Karpas-422 (cell line): Measurements from ENCODE around the gene TRIM40. TPM values are rescaled to one million over a fixed set of nuclear protein-coding genes. Genes with fewer than 3 reads are reported as not detected.

Experiments
- DNase-seq: peaks from one replicate; pipeline ENCODE4 v3.0.0-alpha.2; 2015
- H2AFZ ChIP-seq: fragments of 200-600 bp; sonication (generic); 2 replicates; pipeline ENCODE4 v1.6.1; 2014; ENCODE audit warnings: antibody characterized with exemption, low read length, mixed read lengths
- H3K27ac ChIP-seq: fragments of 200-600 bp; sonication (generic); 2 replicates; pipeline ENCODE4 v1.5.1; 2014; ENCODE audit warnings: mild to moderate bottlenecking, low read length, moderate library complexity
- H3K27me3 ChIP-seq: fragments of 200-600 bp; sonication (generic); 2 replicates; pipeline ENCODE4 v1.6.1; 2014; ENCODE audit warnings: low read length, mixed read lengths
- H3K36me3 ChIP-seq: fragments of 200-600 bp; sonication (generic); 2 replicates; pipeline ENCODE4 v1.6.1; 2014; ENCODE audit warnings: low read length, mixed read lengths; ENCODE audit not compliant: insufficient read depth
- H3K4me1 ChIP-seq: fragments of 200-600 bp; sonication (generic); 2 replicates; pipeline ENCODE4 v1.6.1; 2014; ENCODE audit warnings: mild to moderate bottlenecking, low read length, mixed read lengths
- H3K4me2 ChIP-seq: fragments of 200-600 bp; sonication (generic); 2 replicates; pipeline ENCODE4 v1.6.1; 2014; ENCODE audit warnings: low read length, low read depth, mild to moderate bottlenecking; ENCODE audit not compliant: poor library complexity, severe bottlenecking
- H3K4me3 ChIP-seq: fragments of 200-600 bp; sonication (generic); 2 replicates; pipeline ENCODE4 v1.5.1; 2014; ENCODE audit warnings: mild to moderate bottlenecking, antibody characterized with exemption, low read length, mixed read lengths
- H3K79me2 ChIP-seq: fragments of 200-600 bp; sonication (generic); 2 replicates; pipeline ENCODE4 v1.6.1; 2014; ENCODE audit warnings: mild to moderate bottlenecking, low read length, mixed read lengths
- H3K9ac ChIP-seq: fragments of 200-600 bp; sonication (generic); 2 replicates; pipeline ENCODE4 v1.6.0; 2014; ENCODE audit warnings: low read length
- H3K9me2 ChIP-seq: fragments of 200-600 bp; sonication (generic), shearing (Covaris generic); replicated peaks from 2 replicates; pipeline ENCODE4 v1.6.0; 2014; ENCODE audit warnings: mild to moderate bottlenecking, low read length, moderate library complexity; ENCODE audit not compliant: insufficient read depth
- H3K9me3 ChIP-seq: fragments of 300-700, 200-600 bp; sonication (generic); 2 replicates; pipeline ENCODE4 v1.6.1; 2014; ENCODE audit warnings: low read length, mixed read lengths
- H4K20me1 ChIP-seq: fragments of 200-600 bp; sonication (generic); 2 replicates; pipeline ENCODE4 v1.6.1; 2014; ENCODE audit warnings: mild to moderate bottlenecking, antibody characterized with exemption, low read length, low read depth; ENCODE audit not compliant: insufficient read depth
- small RNA-seq: library from RNA; depleted of rRNA; stranded (forward); fragments of <200 nt; gene quantifications from one replicate; pipeline ENCODE3, GENCODE V24; 2014
- total RNA-seq: library from RNA; depleted of rRNA; stranded (reverse); fragments of >200 nt; shearing (Covaris generic); gene quantifications from 2 replicates; pipeline ENCODE4 v1.2.3, GENCODE V29; 2014; ENCODE audit warnings: low replicate concordance; rRNA removed

TRIM40 gene
- total RNA-seq, 1 experiment from 2014 or later, result not detected

- Histone ChIP-seq H3K4me2 (no peak overlapping the region), H3K27ac (no peak overlapping the region), H3K9me2 (no peaks in the 10 kb centered on the region), H3K27me3 (no peaks in the 10 kb centered on the region), H3K4me3 (no peak overlapping the region), H3K36me3 (peaks cover 47% of the 10 kb centered on the region), H4K20me1 (no peaks in the 10 kb centered on the region), H3K9me3 (peaks cover 3% of the 10 kb centered on the region; the same call in 1 of the 2 replicates), H2AFZ (no peak overlapping the region), H3K79me2 (no peaks in the 10 kb centered on the region), H3K9ac (no peak overlapping the region), H3K4me1 (no peaks in the 10 kb centered on the region)
- DNase-seq, result no peak
Observed at GRCh38 chr6:30185846-30186484, 50.0 kb downstream of the TRIM40 start.

GRCh38 chr6:30188541-30188940, 52.6 kb downstream of the TRIM40 start:
- DNase-seq, result no peak
- Histone ChIP-seq H2AFZ (no peak overlapping the region), H3K27me3 (no peaks in the 10 kb centered on the region), H3K79me2 (0 out of 2 replicates have a peak, but pooled peaks cover 1% of the 10 kb centered on the region), H3K9ac (no peak overlapping the region), H3K9me3 (no peaks in the 10 kb centered on the region), H3K4me2 (no peak overlapping the region), H3K9me2 (no peaks in the 10 kb centered on the region), H3K4me1 (no peaks in the 10 kb centered on the region), H4K20me1 (no peaks in the 10 kb centered on the region), H3K27ac (no peak overlapping the region), H3K4me3 (no peak overlapping the region), H3K36me3 (peaks cover 50% of the 10 kb centered on the region)

- Histone ChIP-seq H3K27me3 (no peaks in the 10 kb centered on the region), H3K4me1 (no peaks in the 10 kb centered on the region), H3K9ac (no peak overlapping the region), H3K27ac (no peak overlapping the region), H3K9me2 (no peaks in the 10 kb centered on the region), H3K4me2 (no peak overlapping the region), H3K79me2 (0 out of 2 replicates have a peak, but pooled peaks cover 7% of the 10 kb centered on the region), H2AFZ (no peak overlapping the region), H3K36me3 (peaks cover 45% of the 10 kb centered on the region), H4K20me1 (no peaks in the 10 kb centered on the region; the same call in 1 of the 2 replicates), H3K4me3 (no peak overlapping the region), H3K9me3 (no peaks in the 10 kb centered on the region)
- no peak for DNase-seq
Observed at GRCh38 chr6:30192076-30192475, 56.1 kb downstream of the TRIM40 start.

GRCh38 chr6:30194797-30195690, 59.1 kb downstream of the TRIM40 start:
- H4K20me1 ChIP-seq, result peaks cover under 1% of the 10 kb centered on the region; the same call in 1 of the 2 replicates
- H3K9ac ChIP-seq, result no peak overlapping the region
- H3K4me1 ChIP-seq, result no peaks in the 10 kb centered on the region
- peaks cover 18% of the 10 kb centered on the region for H3K79me2 ChIP-seq
- DNase-seq, result no peak
- H2AFZ ChIP-seq, result no peak overlapping the region
- no peak overlapping the region for H3K27ac ChIP-seq
- no peaks in the 10 kb centered on the region for H3K9me3 ChIP-seq
- H3K9me2 ChIP-seq, result no peaks in the 10 kb centered on the region
- H3K27me3 ChIP-seq, result no peaks in the 10 kb centered on the region
- peaks cover 30% of the 10 kb centered on the region for H3K36me3 ChIP-seq
- no peak overlapping the region for H3K4me2 ChIP-seq
- H3K4me3 ChIP-seq, result no peak overlapping the region

GRCh38 chr6:30195951-30196350, 60.0 kb downstream of the TRIM40 start:
- H3K36me3 ChIP-seq, result peaks cover 28% of the 10 kb centered on the region
- H3K4me3 ChIP-seq, result no peak overlapping the region
- H3K9ac ChIP-seq, result no peak overlapping the region
- H3K4me1 ChIP-seq, result peaks cover 5% of the 10 kb centered on the region
- H3K27ac ChIP-seq, result no peak overlapping the region
- H3K9me2 ChIP-seq, result no peaks in the 10 kb centered on the region
- H3K4me2 ChIP-seq, result no peak overlapping the region
- peaks cover 5% of the 10 kb centered on the region; the same call in 1 of the 2 replicates for H4K20me1 ChIP-seq
- no peak overlapping the region for H2AFZ ChIP-seq
- DNase-seq, result no peak
- H3K9me3 ChIP-seq, result no peaks in the 10 kb centered on the region
- peaks cover 27% of the 10 kb centered on the region for H3K79me2 ChIP-seq
- H3K27me3 ChIP-seq, result no peaks in the 10 kb centered on the region

GRCh38 chr6:30196376-30196775, 60.4 kb downstream of the TRIM40 start:
- Histone ChIP-seq H3K27ac (no peak overlapping the region), H4K20me1 (peaks cover 5% of the 10 kb centered on the region; the same call in 1 of the 2 replicates), H3K36me3 (peaks cover 27% of the 10 kb centered on the region), H3K9me3 (no peaks in the 10 kb centered on the region), H3K4me3 (no peak overlapping the region), H3K4me2 (no peak overlapping the region), H3K9ac (no peak overlapping the region), H2AFZ (no peak overlapping the region), H3K9me2 (no peaks in the 10 kb centered on the region), H3K4me1 (peaks cover 10% of the 10 kb centered on the region), H3K79me2 (peaks cover 32% of the 10 kb centered on the region), H3K27me3 (no peaks in the 10 kb centered on the region)
- DNase-seq, result no peak

Small RNA genes lying within 50 kb of the gene (small RNA-seq; reads per million reads assigned to genes)
- not detected for gene RF00554

Other genes with a start within 250 kb of the TRIM40 start
- 739 and 1,496 TPM in 2 replicates for gene HLA-A, start 193.6 kb upstream of the TRIM40 start, total RNA-seq
- gene POLR1H, start 74.9 kb upstream of the TRIM40 start, total RNA-seq, result 64.3 and 85.1 TPM in 2 replicates
- 26.6 and 31.5 TPM in 2 replicates for gene PPP1R11, start 68.9 kb upstream of the TRIM40 start, total RNA-seq
- gene RNF39, start 60.4 kb upstream of the TRIM40 start, total RNA-seq, result not detected in 2 replicates
- not detected in 2 replicates for gene TRIM31, start 23.1 kb upstream of the TRIM40 start, total RNA-seq
- not detected in 2 replicates for gene TRIM10, start 25.1 kb downstream of the TRIM40 start, total RNA-seq
- not detected in 2 replicates for gene TRIM15, start 27.4 kb downstream of the TRIM40 start, total RNA-seq
- gene TRIM26, start 77.3 kb downstream of the TRIM40 start, total RNA-seq, result 37.0 and 49.7 TPM in 2 replicates
- 16.2 and 22.1 TPM in 2 replicates for gene TRIM39, start 190.8 kb downstream of the TRIM40 start, total RNA-seq
- gene RPP21, start 209.0 kb downstream of the TRIM40 start, total RNA-seq, result 71.3 and 78.2 TPM in 2 replicates